CD14-positive monocyte (primary cell): ENCODE data around the gene SOCS2. TPM values are rescaled to one million over a fixed set of nuclear protein-coding genes. Genes with fewer than 3 reads are reported as not detected.

ENCODE experiments used
- DNase-seq, 3 donors: peaks; one replicate each; pipeline ENCODE4 v3.0.0-alpha.2; 2011 to 2022
- H2AFZ ChIP-seq: 2 replicates; pipeline ENCODE4 v1.6.0; 2012; ENCODE audit warnings: mild to moderate bottlenecking, low read depth, low read length, inconsistent platforms; ENCODE audit not compliant: insufficient read depth, poor library complexity, severe bottlenecking
- H3K27ac ChIP-seq, 2 donors: 1 replicate in 1 of 2; 2 replicates in 1 of 2; pipeline ENCODE4 v1.5.1; 2012 to 2013; ENCODE audit warnings: low read length in 2 of 2, control low read depth in 1 of 2, inconsistent platforms in 1 of 2, low read depth in 1 of 2, mild to moderate bottlenecking in 1 of 2
- H3K27me3 ChIP-seq, 2 donors: one replicate each; pipeline versions ENCODE4 v1.6.0 to v1.6.1; 2011 to 2013; ENCODE audit warnings: low read length in 2 of 2; ENCODE audit not compliant: control insufficient read depth in 2 of 2, insufficient read depth in 2 of 2
- H3K36me3 ChIP-seq, 2 donors: replicated peaks in 1 of 2; 1 replicate in 1 of 2; 2 replicates in 1 of 2; pipeline versions ENCODE4 v1.5.1 to v1.6.1; 2012 to 2013; ENCODE audit warnings: low read length in 2 of 2, control low read depth in 1 of 2, inconsistent platforms in 1 of 2, mild to moderate bottlenecking in 1 of 2; ENCODE audit not compliant: insufficient read depth in 2 of 2, control insufficient read depth in 1 of 2
- H3K4me1 ChIP-seq, 2 donors: 1 replicate in 1 of 2; 2 replicates in 1 of 2; pipeline versions ENCODE4 v1.5.1 to v1.6.1; 2012 to 2013; ENCODE audit warnings: low read length in 2 of 2, control low read depth in 1 of 2, inconsistent platforms in 1 of 2, mild to moderate bottlenecking in 1 of 2, moderate library complexity in 1 of 2; ENCODE audit not compliant: insufficient read depth in 2 of 2, control insufficient read depth in 1 of 2
- H3K4me2 ChIP-seq: replicated peaks from 2 replicates; pipeline ENCODE3; 2012; ENCODE audit warnings: low read length, moderate library complexity, mild to moderate bottlenecking; ENCODE audit not compliant: poor library complexity, severe bottlenecking; ENCODE audit errors: extremely low read depth
- H3K4me3 ChIP-seq, 3 experiments: fragments of 200-600 bp in 1 of 3; sonication (generic) in 1 of 3; replicated peaks in 1 of 3; 1 replicate in 2 of 3; 2 replicates in 1 of 3; pipeline ENCODE4 v1.5.1; 2011 to 2013; ENCODE audit warnings: low read length in 3 of 3, mild to moderate bottlenecking in 3 of 3, control low read depth in 2 of 3, low read depth in 2 of 3, inconsistent platforms in 1 of 3, moderate library complexity in 1 of 3
- H3K79me2 ChIP-seq: 2 replicates; pipeline ENCODE4 v1.6.0; 2012; ENCODE audit warnings: mild to moderate bottlenecking, control low read depth, inconsistent platforms, low read length, moderate library complexity; ENCODE audit not compliant: insufficient read depth
- H3K9ac ChIP-seq: 2 replicates; pipeline ENCODE4 v1.6.0; 2017; ENCODE audit warnings: low read length, mild to moderate bottlenecking; ENCODE audit not compliant: insufficient read depth, poor library complexity, severe bottlenecking
- H3K9me3 ChIP-seq, 2 donors: replicated peaks in 1 of 2; 1 replicate in 1 of 2; 2 replicates in 1 of 2; pipeline versions ENCODE4 v1.5.1 to v1.6.1; 2012 to 2013; ENCODE audit warnings: low read length in 2 of 2, control low read depth in 1 of 2; ENCODE audit not compliant: control insufficient read depth in 1 of 2, insufficient read depth in 1 of 2
- H4K20me1 ChIP-seq: 2 replicates; pipeline ENCODE4 v1.6.0; 2012; ENCODE audit warnings: mild to moderate bottlenecking, low read length, control low read depth, moderate library complexity; ENCODE audit not compliant: insufficient read depth
- H3K27ac Mint-ChIP-seq, 7 donors: one replicate each; pipeline ENCODE4 v1.8.0; 2020; ENCODE audit warnings: mild to moderate bottlenecking in 7 of 7, mixed read lengths in 7 of 7, moderate library complexity in 6 of 7, inconsistent platforms in 2 of 7
- H3K27me3 Mint-ChIP-seq, 3 donors: one replicate each; pipeline ENCODE4 v1.8.0; 2021 to 2022; ENCODE audit warnings: low read depth in 3 of 3, mild to moderate bottlenecking in 3 of 3, mixed read lengths in 3 of 3, moderate library complexity in 3 of 3, inconsistent platforms in 1 of 3
- H3K36me3 Mint-ChIP-seq, 2 donors: one replicate each; pipeline ENCODE4 v1.8.0; 2020; ENCODE audit warnings: mixed read lengths in 2 of 2, inconsistent platforms in 1 of 2, mild to moderate bottlenecking in 1 of 2
- H3K4me1 Mint-ChIP-seq: one replicate; pipeline ENCODE4 v1.8.0; 2020; ENCODE audit warnings: mild to moderate bottlenecking, mixed read lengths
- H3K4me3 Mint-ChIP-seq, 2 donors: one replicate each; pipeline ENCODE4 v1.8.0; 2020; ENCODE audit warnings: mild to moderate bottlenecking in 2 of 2, mixed read lengths in 2 of 2, moderate library complexity in 1 of 2
- H3K9me3 Mint-ChIP-seq, 7 donors: one replicate each; pipeline ENCODE4 v1.8.0; 2020 to 2022; ENCODE audit warnings: mixed read lengths in 7 of 7, mild to moderate bottlenecking in 6 of 7, moderate library complexity in 6 of 7, inconsistent platforms in 2 of 7
- WGBS: methylation state at CpG from one replicate; pipeline ENCODE4 v1.1.5; 2013; ENCODE audit warnings: missing lambda C conversion rate; ENCODE audit not compliant: insufficient coverage; 5-methylcytosine and 5-hydroxymethylcytosine counted together
- intact Hi-C, 2 donors: fragments of 100-400 bp; cut with micrococcal nuclease; formaldehyde crosslinking; loops; one replicate each; pipeline versions ENCODE4 v1.15.0 to v1.15.1; 2023
- polyA plus RNA-seq, 3 donors: library from polyadenylated mRNA; depleted of rRNA in 1 of 3; unstranded in 2 of 3; stranded (reverse) in 1 of 3; fragments of 300-500 nt in 2 of 3; fragments of >200 nt in 1 of 3; fragmentation: Illumina TruSeq in 2 of 3; gene quantifications; 1 replicate in 2 of 3; 2 replicates in 1 of 3; pipeline ENCODE4 v1.2.3, GENCODE V29; 2012 to 2021
- TF ChIP-seq, protein P1 (sequence below): fragments of 200-600 bp; IDR thresholded peaks from one replicate; pipeline ENCODE4 v1.8.0; 2022; ENCODE audit warnings: antibody characterized with exemption, mild to moderate bottlenecking

SOCS2 gene
- polyA plus RNA-seq, 3 donors = 0.18 to 0.91 (median 0.22) TPM

DNA sequence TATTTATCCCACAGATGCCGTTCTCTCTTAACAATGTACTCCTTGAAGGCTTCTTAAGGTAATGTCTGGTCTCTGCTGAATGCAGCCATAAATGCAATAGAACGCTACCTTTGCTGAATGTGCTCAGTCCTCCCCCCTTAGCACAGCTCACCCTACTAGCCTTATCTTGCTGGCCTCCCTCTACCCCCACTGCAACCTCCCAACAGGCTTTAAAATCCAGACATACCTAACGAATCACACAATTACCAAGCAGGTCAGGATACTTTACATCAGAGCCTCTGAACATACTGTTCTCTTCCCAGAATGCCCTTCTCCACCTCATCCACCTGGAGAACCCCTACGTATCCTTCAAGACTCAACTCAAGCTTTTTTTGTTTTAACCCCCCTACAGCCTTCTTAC, 53.7 kb downstream of the SOCS2 start:
- Histone ChIP-seq H3K27ac (no peak overlapping the region), H3K4me3 (no peak overlapping the region), H3K4me2 (no peak overlapping the region), H3K27me3 (no peaks in the 10 kb centered on the region), H4K20me1 (no peaks in the 10 kb centered on the region), H3K79me2 (no peaks in the 10 kb centered on the region), H3K9ac (no peak overlapping the region), H2AFZ (no peak overlapping the region), H3K9me3 (no peaks in the 10 kb centered on the region), H3K36me3 (no peaks in the 10 kb centered on the region), H3K4me1 (no peaks in the 10 kb centered on the region)
- no peak for DNase-seq
- Mint-ChIP-seq H3K4me3 (no peak overlapping the region), H3K9me3 (peaks cover 0 to 5% (median 0%) of the 10 kb centered on the region in 7 donors), H3K27ac (no peak overlapping the region), H3K27me3 (peaks cover 0 to 2% (median 1%) of the 10 kb centered on the region in 3 donors), H3K36me3 (no peaks in the 10 kb centered on the region), H3K4me1 (no peaks in the 10 kb centered on the region)
- TF ChIP-seq, protein P1, sequence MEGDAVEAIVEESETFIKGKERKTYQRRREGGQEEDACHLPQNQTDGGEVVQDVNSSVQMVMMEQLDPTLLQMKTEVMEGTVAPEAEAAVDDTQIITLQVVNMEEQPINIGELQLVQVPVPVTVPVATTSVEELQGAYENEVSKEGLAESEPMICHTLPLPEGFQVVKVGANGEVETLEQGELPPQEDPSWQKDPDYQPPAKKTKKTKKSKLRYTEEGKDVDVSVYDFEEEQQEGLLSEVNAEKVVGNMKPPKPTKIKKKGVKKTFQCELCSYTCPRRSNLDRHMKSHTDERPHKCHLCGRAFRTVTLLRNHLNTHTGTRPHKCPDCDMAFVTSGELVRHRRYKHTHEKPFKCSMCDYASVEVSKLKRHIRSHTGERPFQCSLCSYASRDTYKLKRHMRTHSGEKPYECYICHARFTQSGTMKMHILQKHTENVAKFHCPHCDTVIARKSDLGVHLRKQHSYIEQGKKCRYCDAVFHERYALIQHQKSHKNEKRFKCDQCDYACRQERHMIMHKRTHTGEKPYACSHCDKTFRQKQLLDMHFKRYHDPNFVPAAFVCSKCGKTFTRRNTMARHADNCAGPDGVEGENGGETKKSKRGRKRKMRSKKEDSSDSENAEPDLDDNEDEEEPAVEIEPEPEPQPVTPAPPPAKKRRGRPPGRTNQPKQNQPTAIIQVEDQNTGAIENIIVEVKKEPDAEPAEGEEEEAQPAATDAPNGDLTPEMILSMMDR = no peak
- intact Hi-C loops = no loop called here
- WGBS = 95% methylated on average over 3 of the region's 4 CpGs

Other genes starting within 250 kb of the SOCS2 start
- gene NUDT4, start 194.8 kb upstream of the SOCS2 start, polyA plus RNA-seq = 10 to 100 TPM; 20.7 to 43.8 (median 35.6) TPM
- 100 to 1,000 TPM in 2 of 3 donors, 10 to 100 TPM in 1; 31.2 to 119 (median 108) TPM for gene UBE2N, start 130.7 kb upstream of the SOCS2 start, polyA plus RNA-seq
- 10 to 100 TPM; 15.7 to 68.3 (median 62.8) TPM for gene MRPL42, start 105.2 kb upstream of the SOCS2 start, polyA plus RNA-seq
- 10 to 100 TPM in 2 of 3 donors, 1 to 10 TPM in 1; 5.6 to 12.2 (median 11.2) TPM for gene CRADD, start 104.7 kb downstream of the SOCS2 start, polyA plus RNA-seq